ENCODE measurements around the gene C19orf12.

The C19orf12 gene

GRCh38 chr19:29658221-29658991, 56.7 kb downstream of the C19orf12 start:
- no peak for DNase-seq (ENCODE audit: insufficient read length, low spot score)
- TF ChIP-seq TAF1 (IDR thresholded peaks at IDR 0.05; ENCODE audit: low read depth, low read length) (no peak), PAX5 (IDR thresholded peaks at IDR 0.05; ENCODE audit: insufficient read depth, low read length, severe bottlenecking) (no peak), POLR2A (IDR thresholded peaks at IDR 0.05; ENCODE audit: low read depth, low read length) (no peak), POLR2AphosphoS5 (IDR thresholded peaks at IDR 0.05; ENCODE audit: low read depth, low read length) (no peak), SPI1 (IDR thresholded peaks at IDR 0.05; ENCODE audit: low read depth, low read length) (no peak), POU2F2 (IDR thresholded peaks at IDR 0.05; ENCODE audit: low read depth, low read length) (no peak)
- FAIRE-seq = no peak

- DNase-seq (ENCODE audit: insufficient read length, low spot score) (no peak), FAIRE-seq (no peak)
- no peak for TF ChIP-seq PAX5 (IDR thresholded peaks at IDR 0.05; ENCODE audit: insufficient read depth, low read length, severe bottlenecking)
- no peak for TF ChIP-seq TAF1 (IDR thresholded peaks at IDR 0.05; ENCODE audit: low read depth, low read length)
- no peak for TF ChIP-seq POLR2A (IDR thresholded peaks at IDR 0.05; ENCODE audit: low read depth, low read length)
- no peak for TF ChIP-seq POLR2AphosphoS5 (IDR thresholded peaks at IDR 0.05; ENCODE audit: low read depth, low read length)
- TF ChIP-seq POU2F2 (IDR thresholded peaks at IDR 0.05; ENCODE audit: low read depth, low read length) = no peak
- TF ChIP-seq SPI1 (IDR thresholded peaks at IDR 0.05; ENCODE audit: low read depth, low read length) = no peak
Measured at GRCh38 chr19:29655648-29656335, 59.3 kb downstream of the C19orf12 start.

GRCh38 chr19:29653398-29653797, 61.7 kb downstream of the C19orf12 start:
- no peak for FAIRE-seq
- no peak for DNase-seq (ENCODE audit: insufficient read length, low spot score)
- TF ChIP-seq SPI1 (IDR thresholded peaks at IDR 0.05; ENCODE audit: low read depth, low read length) (no peak), POLR2AphosphoS5 (IDR thresholded peaks at IDR 0.05; ENCODE audit: low read depth, low read length) (no peak), PAX5 (IDR thresholded peaks at IDR 0.05; ENCODE audit: insufficient read depth, low read length, severe bottlenecking) (no peak), POU2F2 (IDR thresholded peaks at IDR 0.05; ENCODE audit: low read depth, low read length) (no peak), TAF1 (IDR thresholded peaks at IDR 0.05; ENCODE audit: low read depth, low read length) (no peak), POLR2A (IDR thresholded peaks at IDR 0.05; ENCODE audit: low read depth, low read length) (no peak)

- TF ChIP-seq POU2F2 (IDR thresholded peaks at IDR 0.05; ENCODE audit: low read depth, low read length) = no peak
- no peak for TF ChIP-seq POLR2A (IDR thresholded peaks at IDR 0.05; ENCODE audit: low read depth, low read length)
- no peak for TF ChIP-seq SPI1 (IDR thresholded peaks at IDR 0.05; ENCODE audit: low read depth, low read length)
- no peak for TF ChIP-seq PAX5 (IDR thresholded peaks at IDR 0.05; ENCODE audit: insufficient read depth, low read length, severe bottlenecking)
- no peak for TF ChIP-seq POLR2AphosphoS5 (IDR thresholded peaks at IDR 0.05; ENCODE audit: low read depth, low read length)
- DNase-seq (ENCODE audit: insufficient read length, low spot score) = no peak
- no peak for FAIRE-seq
Measured at GRCh38 chr19:29651622-29652394, 63.3 kb downstream of the C19orf12 start.

GRCh38 chr19:29650772-29651387, 64.2 kb downstream of the C19orf12 start:
- no peak for FAIRE-seq
- no peak for TF ChIP-seq POLR2A (IDR thresholded peaks at IDR 0.05; ENCODE audit: low read depth, low read length)
- TF ChIP-seq POU2F2 (IDR thresholded peaks at IDR 0.05; ENCODE audit: low read depth, low read length) = no peak
- TF ChIP-seq SPI1 (IDR thresholded peaks at IDR 0.05; ENCODE audit: low read depth, low read length) = no peak
- no peak for TF ChIP-seq TAF1 (IDR thresholded peaks at IDR 0.05; ENCODE audit: low read depth, low read length)
- no peak for TF ChIP-seq POLR2AphosphoS5 (IDR thresholded peaks at IDR 0.05; ENCODE audit: low read depth, low read length)
- no peak for TF ChIP-seq PAX5 (IDR thresholded peaks at IDR 0.05; ENCODE audit: insufficient read depth, low read length, severe bottlenecking)

More at GRCh38 chr19:29650772-29651387, 64.2 kb downstream of the C19orf12 start:
- no peak for DNase-seq (ENCODE audit: insufficient read length, low spot score)

Measured in GM12891 (cell line).